ENCODE data around the gene SH3D19.

SH3D19 gene, protein sequence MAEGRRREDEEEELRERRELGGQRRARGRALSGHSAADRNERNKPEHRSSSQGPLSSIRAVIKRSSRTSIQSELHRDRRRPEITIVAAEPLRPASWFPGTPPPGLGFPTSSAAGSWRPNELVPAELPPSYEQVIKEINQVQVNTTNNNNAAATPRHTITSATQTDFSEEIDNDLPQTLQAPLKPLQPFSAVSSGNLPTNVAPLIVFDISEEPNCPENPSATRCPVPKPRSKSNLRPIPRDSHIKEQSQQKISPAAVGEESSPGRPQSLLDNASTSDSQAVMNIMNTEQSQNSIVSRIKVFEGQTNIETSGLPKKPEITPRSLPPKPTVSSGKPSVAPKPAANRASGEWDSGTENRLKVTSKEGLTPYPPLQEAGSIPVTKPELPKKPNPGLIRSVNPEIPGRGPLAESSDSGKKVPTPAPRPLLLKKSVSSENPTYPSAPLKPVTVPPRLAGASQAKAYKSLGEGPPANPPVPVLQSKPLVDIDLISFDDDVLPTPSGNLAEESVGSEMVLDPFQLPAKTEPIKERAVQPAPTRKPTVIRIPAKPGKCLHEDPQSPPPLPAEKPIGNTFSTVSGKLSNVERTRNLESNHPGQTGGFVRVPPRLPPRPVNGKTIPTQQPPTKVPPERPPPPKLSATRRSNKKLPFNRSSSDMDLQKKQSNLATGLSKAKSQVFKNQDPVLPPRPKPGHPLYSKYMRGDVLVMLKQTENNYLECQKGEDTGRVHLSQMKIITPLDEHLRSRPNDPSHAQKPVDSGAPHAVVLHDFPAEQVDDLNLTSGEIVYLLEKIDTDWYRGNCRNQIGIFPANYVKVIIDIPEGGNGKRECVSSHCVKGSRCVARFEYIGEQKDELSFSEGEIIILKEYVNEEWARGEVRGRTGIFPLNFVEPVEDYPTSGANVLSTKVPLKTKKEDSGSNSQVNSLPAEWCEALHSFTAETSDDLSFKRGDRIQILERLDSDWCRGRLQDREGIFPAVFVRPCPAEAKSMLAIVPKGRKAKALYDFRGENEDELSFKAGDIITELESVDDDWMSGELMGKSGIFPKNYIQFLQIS

DNA sequence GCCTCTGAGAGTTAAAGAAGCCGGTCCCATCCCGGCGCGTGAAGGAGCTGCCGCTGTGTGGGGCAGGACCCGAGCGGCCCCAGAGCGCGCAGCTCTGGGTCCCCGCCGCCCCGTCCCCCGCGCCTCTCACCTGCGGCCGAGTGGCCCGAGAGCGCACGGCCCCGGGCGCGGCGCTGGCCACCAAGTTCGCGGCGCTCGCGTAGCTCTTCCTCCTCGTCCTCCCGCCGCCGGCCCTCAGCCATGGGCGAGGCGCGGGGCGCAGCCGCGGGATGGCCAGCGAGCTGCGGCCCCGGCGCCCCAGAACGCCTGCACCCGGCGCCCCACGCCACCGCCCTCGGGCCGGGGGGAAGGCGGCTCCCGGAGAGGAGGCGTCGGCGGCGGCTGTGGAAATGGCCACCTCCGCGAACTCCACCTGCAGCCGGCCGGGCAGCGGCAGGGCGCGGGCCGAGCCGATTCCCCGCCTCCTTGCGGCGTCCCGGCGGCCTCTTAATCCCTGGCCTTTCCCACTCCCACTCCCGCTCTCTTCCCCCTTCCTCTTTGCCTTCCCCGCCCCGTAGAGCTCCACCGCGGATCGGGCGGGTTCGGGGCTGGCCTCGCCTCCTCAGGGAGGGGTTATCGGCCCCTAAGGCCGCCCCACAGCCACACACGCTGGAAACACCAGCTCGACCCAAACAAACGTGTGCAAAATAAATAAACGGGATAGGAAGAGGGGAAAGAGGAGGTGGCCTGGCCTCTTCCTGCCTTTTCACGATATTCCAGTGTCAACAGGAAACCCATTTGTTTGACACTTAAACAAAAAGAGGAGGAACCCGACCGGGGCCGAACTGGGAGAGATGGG is at the start of gene SH3D19:
Gene SH3D19, minus strand, starts transcription at position 495 of the 838 bp plus-strand sequence. Its CDS starts 253 bp downstream, at position 242.
- Histone ChIP-seq H3K4me1 (ENCODE audit: control insufficient read depth in 1 of 2, insufficient read depth in 2 of 2, low read length in 2 of 2) (peaks cover 16 to 17% of the 10 kb centered on the region in 2 donors), H3K9me3 (ENCODE audit: control insufficient read depth in 1 of 2, low read length in 2 of 2) (no peaks in the 10 kb centered on the region), H3K4me3 (ENCODE audit: low read depth in 1 of 2, low read length in 2 of 2) (peak within 1 kb of the TSS; percentile 67 to 80)

DNA sequence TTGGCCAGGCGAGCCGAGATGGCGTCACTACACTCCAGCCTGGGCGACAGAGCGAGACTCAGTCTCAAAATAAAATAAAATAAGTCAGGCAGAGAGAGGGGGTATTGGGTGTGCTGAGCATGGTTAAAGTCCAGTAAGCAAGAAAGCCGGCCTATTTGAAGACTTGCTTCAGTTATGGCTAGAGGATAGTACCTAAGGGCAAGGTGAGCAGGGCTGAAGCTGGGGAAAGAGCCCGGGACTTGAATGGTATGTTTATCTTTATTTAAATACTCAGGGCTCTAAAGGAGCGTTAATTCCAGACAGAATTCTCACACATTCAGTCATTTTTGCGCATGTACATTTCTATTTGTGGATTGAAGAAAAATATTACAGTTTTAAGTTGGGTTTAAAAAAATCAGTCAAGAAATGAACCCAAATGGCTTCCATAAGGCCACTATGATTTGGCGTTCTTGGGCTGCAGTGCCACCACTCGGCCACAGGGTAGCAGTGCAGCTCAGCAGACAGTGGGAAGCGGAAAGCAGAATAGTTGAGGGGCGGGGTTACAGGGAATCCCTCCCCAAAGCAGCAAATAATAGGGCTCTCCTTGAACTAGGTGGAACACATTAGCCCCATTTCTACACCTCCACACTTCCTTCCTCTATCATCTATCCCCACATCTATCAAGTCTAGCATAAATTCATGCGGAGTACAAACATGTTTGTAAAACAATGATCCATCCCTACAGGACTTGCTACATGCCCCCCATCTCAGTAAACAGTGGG is 37.2 kb upstream of the SH3D19 start:
- H3K27me3 ChIP-seq (ENCODE audit: control insufficient read depth in 1 of 2, insufficient read depth in 2 of 2, low read length in 2 of 2) = no peaks in the 10 kb centered on the region
- H3K4me1 ChIP-seq (ENCODE audit: control insufficient read depth in 1 of 2, insufficient read depth in 2 of 2, low read length in 2 of 2) = peaks cover 4 to 5% of the 10 kb centered on the region in 2 donors
- H3K36me3 ChIP-seq (ENCODE audit: control insufficient read depth in 1 of 2, insufficient read depth in 2 of 2, low read length in 2 of 2) = no peaks in the 10 kb centered on the region
- no peak overlapping the region for H3K9ac ChIP-seq (ENCODE audit: low read depth in 1 of 2, low read length in 2 of 2)
- H3K9me3 ChIP-seq (ENCODE audit: control insufficient read depth in 1 of 2, low read length in 2 of 2) = no peaks in the 10 kb centered on the region
- H3K27ac ChIP-seq (ENCODE audit: low read depth, low read length) = no peak overlapping the region
- no peak overlapping the region for H3K4me3 ChIP-seq (ENCODE audit: low read depth in 1 of 2, low read length in 2 of 2)

More for the DNA sequence above, at the start of gene SH3D19:
- H3K27me3 ChIP-seq (ENCODE audit: control insufficient read depth in 1 of 2, insufficient read depth in 2 of 2, low read length in 2 of 2) = no peaks in the 10 kb centered on the region
- H3K27ac ChIP-seq (ENCODE audit: low read depth, low read length) = peak within 1 kb of the TSS; percentile 91
- peak within 1 kb of the TSS; percentile 73 to 74 for H3K9ac ChIP-seq (ENCODE audit: low read depth in 1 of 2, low read length in 2 of 2)
- H3K36me3 ChIP-seq (ENCODE audit: control insufficient read depth in 1 of 2, insufficient read depth in 2 of 2, low read length in 2 of 2) = no peaks in the 10 kb centered on the region

DNA sequence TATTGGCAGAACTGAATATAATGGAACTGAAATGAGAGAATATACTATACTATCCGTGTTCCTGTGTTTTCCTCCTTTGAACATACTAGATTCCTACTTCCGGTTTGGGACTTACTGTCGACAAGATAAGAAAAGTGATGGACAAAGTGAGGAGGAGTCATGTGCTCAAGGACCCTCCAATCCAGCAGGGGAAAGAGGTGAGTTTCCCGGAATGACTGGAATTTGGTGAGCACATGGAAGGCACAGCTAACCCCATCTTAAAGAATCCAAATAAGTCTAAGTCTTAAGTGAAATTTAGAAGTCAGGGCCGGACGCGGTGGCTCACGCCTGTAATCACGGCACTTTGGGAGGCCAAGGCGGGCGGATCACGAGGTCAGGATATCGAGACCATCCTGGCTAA is 36.6 kb upstream of the SH3D19 start:
- no peak overlapping the region for H3K9ac ChIP-seq (ENCODE audit: low read depth in 1 of 2, low read length in 2 of 2)
- H3K27ac ChIP-seq (ENCODE audit: low read depth, low read length) = no peak overlapping the region
- no peak overlapping the region for H3K4me3 ChIP-seq (ENCODE audit: low read depth in 1 of 2, low read length in 2 of 2)
- H3K36me3 ChIP-seq (ENCODE audit: control insufficient read depth in 1 of 2, insufficient read depth in 2 of 2, low read length in 2 of 2) = no peaks in the 10 kb centered on the region
- H3K27me3 ChIP-seq (ENCODE audit: control insufficient read depth in 1 of 2, insufficient read depth in 2 of 2, low read length in 2 of 2) = no peaks in the 10 kb centered on the region
- no peaks in the 10 kb centered on the region for H3K9me3 ChIP-seq (ENCODE audit: control insufficient read depth in 1 of 2, low read length in 2 of 2)
- H3K4me1 ChIP-seq (ENCODE audit: control insufficient read depth in 1 of 2, insufficient read depth in 2 of 2, low read length in 2 of 2) = peaks cover 4 to 5% of the 10 kb centered on the region in 2 donors

DNA sequence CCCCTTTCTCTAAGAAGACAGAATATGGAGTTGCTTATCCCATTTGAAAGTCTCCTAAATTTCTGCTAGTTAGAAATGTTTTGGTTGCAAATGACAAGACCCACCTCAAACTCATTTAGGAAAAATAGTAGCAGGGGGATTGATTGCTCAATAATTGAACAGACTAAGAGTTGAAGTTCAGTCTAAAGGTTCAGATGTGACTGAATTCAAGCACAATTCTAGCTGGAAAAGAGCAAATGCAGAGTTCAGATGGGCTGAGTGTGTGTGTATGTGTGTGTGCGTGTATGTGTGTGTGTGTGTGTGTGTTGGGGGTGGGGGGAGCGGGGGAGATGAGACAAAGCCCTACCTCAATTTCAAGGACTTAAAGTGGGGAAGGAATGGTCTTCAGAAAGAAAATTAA is 35.7 kb upstream of the SH3D19 start:
- H3K4me1 ChIP-seq (ENCODE audit: control insufficient read depth in 1 of 2, insufficient read depth in 2 of 2, low read length in 2 of 2) = peaks cover 4 to 5% of the 10 kb centered on the region in 2 donors
- H3K9me3 ChIP-seq (ENCODE audit: control insufficient read depth in 1 of 2, low read length in 2 of 2) = no peaks in the 10 kb centered on the region

DNA sequence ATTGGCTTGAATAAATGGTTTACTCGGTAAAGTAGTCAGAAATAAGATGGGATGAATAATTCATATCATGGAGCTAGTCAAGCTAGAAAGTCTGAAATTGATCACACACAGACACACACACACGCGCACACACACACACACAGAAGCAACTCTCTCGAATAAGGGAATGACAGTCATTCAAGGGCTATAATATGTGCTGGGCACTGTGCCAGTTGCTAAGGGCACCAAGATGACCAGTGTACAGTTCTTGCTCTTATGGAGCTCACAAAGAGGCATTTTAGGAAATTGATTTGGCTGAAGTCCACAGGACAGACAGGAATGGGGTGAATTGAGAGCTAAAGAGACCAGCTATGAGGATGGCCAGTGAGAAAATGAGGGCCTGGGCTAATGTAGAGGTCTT is 34.2 kb upstream of the SH3D19 start:
- H3K36me3 ChIP-seq (ENCODE audit: control insufficient read depth in 1 of 2, insufficient read depth in 2 of 2, low read length in 2 of 2) = no peaks in the 10 kb centered on the region
- H3K27me3 ChIP-seq (ENCODE audit: control insufficient read depth in 1 of 2, insufficient read depth in 2 of 2, low read length in 2 of 2) = no peaks in the 10 kb centered on the region
- no peaks in the 10 kb centered on the region for H3K9me3 ChIP-seq (ENCODE audit: control insufficient read depth in 1 of 2, low read length in 2 of 2)
- no peak overlapping the region for H3K27ac ChIP-seq (ENCODE audit: low read depth, low read length)
- peaks cover 4 to 5% of the 10 kb centered on the region in 2 donors for H3K4me1 ChIP-seq (ENCODE audit: control insufficient read depth in 1 of 2, insufficient read depth in 2 of 2, low read length in 2 of 2)
- no peak overlapping the region for H3K9ac ChIP-seq (ENCODE audit: low read depth in 1 of 2, low read length in 2 of 2)
- no peak overlapping the region for H3K4me3 ChIP-seq (ENCODE audit: low read depth in 1 of 2, low read length in 2 of 2)

More for the DNA sequence above, 35.7 kb upstream of the SH3D19 start:
- no peaks in the 10 kb centered on the region for H3K27me3 ChIP-seq (ENCODE audit: control insufficient read depth in 1 of 2, insufficient read depth in 2 of 2, low read length in 2 of 2)
- no peaks in the 10 kb centered on the region for H3K36me3 ChIP-seq (ENCODE audit: control insufficient read depth in 1 of 2, insufficient read depth in 2 of 2, low read length in 2 of 2)
- H3K9ac ChIP-seq (ENCODE audit: low read depth in 1 of 2, low read length in 2 of 2) = no peak overlapping the region
- H3K27ac ChIP-seq (ENCODE audit: low read depth, low read length) = no peak overlapping the region
- no peak overlapping the region for H3K4me3 ChIP-seq (ENCODE audit: low read depth in 1 of 2, low read length in 2 of 2)

DNA sequence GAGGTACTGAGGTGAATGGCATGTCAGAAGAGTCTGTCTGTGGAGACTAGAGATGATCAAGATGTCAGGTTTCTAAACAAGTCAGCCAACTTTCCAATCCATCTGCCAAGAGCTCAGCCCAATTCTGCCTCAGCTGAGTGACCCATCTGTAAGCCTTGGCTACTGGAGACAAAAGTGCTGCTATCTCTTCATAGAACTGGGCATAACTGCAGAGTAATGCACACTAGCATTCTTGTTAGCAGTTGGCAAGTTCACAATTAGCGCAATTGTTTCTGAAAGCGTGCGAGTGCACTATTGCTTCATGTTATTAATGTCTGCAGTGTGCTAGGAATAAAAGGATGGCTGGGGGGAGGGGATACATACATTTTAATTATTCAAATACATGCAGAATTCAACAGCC is 32.9 kb upstream of the SH3D19 start:
- Histone ChIP-seq H3K36me3 (ENCODE audit: control insufficient read depth in 1 of 2, insufficient read depth in 2 of 2, low read length in 2 of 2) (no peaks in the 10 kb centered on the region), H3K27me3 (ENCODE audit: control insufficient read depth in 1 of 2, insufficient read depth in 2 of 2, low read length in 2 of 2) (no peaks in the 10 kb centered on the region), H3K4me1 (ENCODE audit: control insufficient read depth in 1 of 2, insufficient read depth in 2 of 2, low read length in 2 of 2) (peaks cover 4 to 5% of the 10 kb centered on the region in 2 donors), H3K9ac (ENCODE audit: low read depth in 1 of 2, low read length in 2 of 2) (no peak overlapping the region), H3K27ac (ENCODE audit: low read depth, low read length) (no peak overlapping the region), H3K9me3 (ENCODE audit: control insufficient read depth in 1 of 2, low read length in 2 of 2) (no peaks in the 10 kb centered on the region), H3K4me3 (ENCODE audit: low read depth in 1 of 2, low read length in 2 of 2) (no peak overlapping the region)

DNA sequence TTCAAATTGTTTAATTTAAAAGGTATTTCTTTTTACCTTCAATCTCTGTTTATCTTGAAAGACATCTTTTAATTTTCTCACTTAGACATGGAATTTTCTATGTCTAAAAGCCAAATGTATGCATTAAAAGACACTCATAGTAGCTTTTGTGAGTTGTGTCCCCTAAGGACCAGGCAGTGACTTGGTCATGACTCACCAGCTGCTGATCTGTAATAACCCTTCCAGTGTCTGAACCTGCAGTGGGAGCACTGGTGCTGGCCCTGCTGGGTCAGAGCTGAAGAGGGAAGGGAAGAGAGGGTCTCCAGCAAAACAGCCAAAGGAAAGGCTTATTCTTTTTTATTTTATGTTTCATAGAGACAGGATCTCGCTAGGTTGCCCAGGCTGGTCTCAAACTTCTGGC is 31.1 kb upstream of the SH3D19 start:
- no peak overlapping the region for H3K9ac ChIP-seq (ENCODE audit: low read depth in 1 of 2, low read length in 2 of 2)
- no peaks in the 10 kb centered on the region for H3K27me3 ChIP-seq (ENCODE audit: control insufficient read depth in 1 of 2, insufficient read depth in 2 of 2, low read length in 2 of 2)
- H3K9me3 ChIP-seq (ENCODE audit: control insufficient read depth in 1 of 2, low read length in 2 of 2) = no peaks in the 10 kb centered on the region
- no peaks in the 10 kb centered on the region for H3K36me3 ChIP-seq (ENCODE audit: control insufficient read depth in 1 of 2, insufficient read depth in 2 of 2, low read length in 2 of 2)
- H3K27ac ChIP-seq (ENCODE audit: low read depth, low read length) = no peak overlapping the region
- peaks cover 4 to 5% of the 10 kb centered on the region in 2 donors for H3K4me1 ChIP-seq (ENCODE audit: control insufficient read depth in 1 of 2, insufficient read depth in 2 of 2, low read length in 2 of 2)
- H3K4me3 ChIP-seq (ENCODE audit: low read depth in 1 of 2, low read length in 2 of 2) = no peak overlapping the region

DNA sequence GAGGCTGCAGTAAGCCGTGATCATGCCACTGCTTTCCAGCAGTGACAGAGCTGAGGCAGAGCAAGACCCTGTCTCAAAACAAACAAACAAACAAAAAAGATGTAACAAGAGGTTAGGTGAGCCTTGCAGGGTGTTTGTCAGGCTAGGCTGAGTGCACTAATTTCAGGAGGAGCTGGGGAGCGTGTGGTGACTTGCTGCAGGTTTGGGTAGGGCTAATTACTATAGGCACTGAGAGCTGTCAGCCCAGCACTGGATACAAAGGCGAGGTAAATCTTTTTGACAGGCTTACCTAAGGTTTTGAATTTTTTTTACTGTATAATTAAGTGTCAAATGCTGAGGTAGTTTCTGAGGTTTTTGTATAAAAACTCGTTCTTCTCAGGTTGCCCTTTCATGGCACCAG is 29.8 kb upstream of the SH3D19 start:
- H3K36me3 ChIP-seq (ENCODE audit: control insufficient read depth in 1 of 2, insufficient read depth in 2 of 2, low read length in 2 of 2) = no peaks in the 10 kb centered on the region
- H3K9ac ChIP-seq (ENCODE audit: low read depth in 1 of 2, low read length in 2 of 2) = no peak overlapping the region
- no peak overlapping the region for H3K4me3 ChIP-seq (ENCODE audit: low read depth in 1 of 2, low read length in 2 of 2)
- no peaks in the 10 kb centered on the region for H3K27me3 ChIP-seq (ENCODE audit: control insufficient read depth in 1 of 2, insufficient read depth in 2 of 2, low read length in 2 of 2)
- peaks cover 4 to 5% of the 10 kb centered on the region in 2 donors for H3K4me1 ChIP-seq (ENCODE audit: control insufficient read depth in 1 of 2, insufficient read depth in 2 of 2, low read length in 2 of 2)
- no peak overlapping the region for H3K27ac ChIP-seq (ENCODE audit: low read depth, low read length)
- H3K9me3 ChIP-seq (ENCODE audit: control insufficient read depth in 1 of 2, low read length in 2 of 2) = no peaks in the 10 kb centered on the region
